ENCODE measurements around the gene OR2T27.
"Not testable (repeated sequence)": the region's sequence is repeated elsewhere in the genome, so short reads cannot be mapped to it uniquely, and the experiment has no call there.

The OR2T27 gene

GRCh38 chr1:248640906-248641305 lies 14.4 kb downstream of the OR2T27 start:
- DNase-seq (ENCODE audit: low read depth, low spot score) = not testable (repeated sequence)

DNA sequence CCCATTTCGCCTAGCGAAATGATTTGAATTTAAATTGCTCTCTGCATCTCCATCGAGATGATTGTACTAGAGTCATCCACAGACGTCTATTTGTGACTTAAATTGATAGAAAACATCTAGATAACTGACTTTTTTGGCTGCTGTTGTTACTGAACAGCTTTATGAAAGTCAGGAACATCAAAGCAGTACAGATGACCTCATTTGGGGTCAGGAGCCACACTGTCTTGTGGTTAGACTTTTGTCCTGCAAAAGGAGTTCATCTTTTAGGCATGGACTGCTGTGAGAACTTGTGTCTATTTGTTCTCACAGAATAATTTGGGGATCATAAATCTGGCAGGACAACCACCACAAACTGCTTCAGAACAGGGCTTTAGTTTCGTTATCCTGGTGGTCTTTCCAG lies 15.7 kb downstream of the OR2T27 start:
- DNase-seq (ENCODE audit: low read depth, low spot score) = not testable (repeated sequence)

DNA sequence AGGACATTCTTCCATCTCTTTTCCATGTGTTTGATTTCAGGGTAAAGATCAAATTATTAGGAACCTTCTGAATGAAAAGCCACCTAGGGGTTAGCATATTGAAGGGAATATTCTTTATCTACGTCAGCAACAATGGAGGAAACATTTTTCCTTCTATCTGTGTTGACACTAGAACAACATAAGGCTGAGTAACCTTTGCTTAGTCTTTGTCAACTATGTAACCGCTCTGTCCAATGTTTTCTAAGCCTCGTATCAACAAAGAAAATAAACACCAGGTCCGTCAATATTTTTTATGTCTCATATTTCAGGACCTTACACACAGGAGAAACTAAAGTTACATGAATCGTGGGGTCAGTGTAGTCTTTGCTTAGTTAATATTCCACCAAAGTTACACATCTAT lies 18.7 kb downstream of the OR2T27 start:
- not testable (repeated sequence) for DNase-seq (ENCODE audit: low read depth, low spot score)

DNA sequence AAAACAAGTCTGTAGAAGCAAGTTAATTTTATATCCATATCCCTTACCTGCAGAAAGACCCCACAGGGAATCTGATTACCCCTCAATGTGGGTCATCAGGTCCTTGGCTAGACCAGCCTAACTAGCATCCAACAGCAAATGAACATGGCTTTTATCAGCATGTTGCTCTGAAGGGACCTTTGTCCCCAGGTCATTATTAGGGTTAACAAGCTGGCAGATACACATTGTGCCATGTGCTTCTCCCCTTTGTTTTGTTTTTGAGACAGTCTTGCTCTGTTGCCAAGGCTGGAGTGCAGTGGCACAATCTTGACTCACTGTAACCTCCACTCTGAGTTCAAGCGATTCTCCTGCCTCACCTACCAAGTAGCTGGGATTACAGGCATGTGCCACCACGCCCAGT lies 20.3 kb downstream of the OR2T27 start, which contains the start of gene OR2T11:
Gene OR2T11 (minus strand): TSS at position 101 of the 400 bp plus-strand sequence. CDS start 7,963 bp downstream, outside the sequence.
- not testable (repeated sequence) for DNase-seq (ENCODE audit: low read depth, low spot score)

DNA sequence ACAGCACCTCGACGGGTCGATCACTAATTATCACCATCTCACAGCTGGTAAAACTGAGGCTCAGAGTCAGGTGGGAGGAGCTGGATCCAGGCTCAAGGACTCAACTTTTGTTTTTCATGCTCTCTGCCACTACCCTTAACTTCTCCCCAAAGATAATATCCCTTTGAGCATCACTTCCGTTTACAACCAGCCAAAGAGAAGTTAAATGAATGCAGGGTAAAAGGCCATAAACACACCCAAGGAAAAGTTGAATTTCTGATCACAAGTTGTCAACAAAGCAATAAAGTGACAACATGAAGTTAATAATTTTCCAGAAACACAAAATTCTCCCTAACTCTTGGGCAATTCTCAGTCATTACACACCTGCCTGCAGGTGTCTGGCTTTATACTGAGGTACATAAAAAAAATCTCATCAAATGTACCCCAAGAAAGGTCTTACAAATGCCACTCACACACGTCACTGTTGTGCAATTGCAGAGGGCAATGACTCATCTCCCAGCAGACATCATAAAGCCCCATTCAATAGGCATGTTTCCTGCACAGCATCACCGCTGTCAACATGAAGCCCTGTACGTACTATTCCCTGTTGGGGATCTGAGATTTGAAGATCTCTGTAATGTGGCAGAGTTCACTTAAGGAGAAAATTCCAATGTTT lies 23.8 kb downstream of the OR2T27 start:
- DNase-seq (ENCODE audit: low read depth, low spot score) = no peak

DNA sequence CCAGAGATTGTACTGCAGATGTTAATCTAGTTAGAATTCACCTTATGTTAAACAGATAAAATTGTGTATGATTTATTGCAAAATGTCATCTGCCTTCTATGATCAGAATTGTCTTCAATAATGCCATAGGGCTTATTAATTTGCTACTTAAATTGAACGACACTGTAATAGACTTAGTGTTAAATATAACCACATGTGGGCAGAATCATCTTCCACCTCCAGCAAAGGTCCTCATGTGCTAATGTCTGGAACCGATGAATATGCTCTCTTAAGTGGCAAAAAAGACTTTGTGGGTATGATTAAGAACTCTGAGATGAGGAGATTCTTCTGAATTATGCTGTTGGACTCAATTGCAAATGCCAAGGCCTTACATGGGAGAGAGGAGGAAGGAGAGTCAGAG lies 24.8 kb downstream of the OR2T27 start:
- no peak for DNase-seq (ENCODE audit: low read depth, low spot score)

DNA sequence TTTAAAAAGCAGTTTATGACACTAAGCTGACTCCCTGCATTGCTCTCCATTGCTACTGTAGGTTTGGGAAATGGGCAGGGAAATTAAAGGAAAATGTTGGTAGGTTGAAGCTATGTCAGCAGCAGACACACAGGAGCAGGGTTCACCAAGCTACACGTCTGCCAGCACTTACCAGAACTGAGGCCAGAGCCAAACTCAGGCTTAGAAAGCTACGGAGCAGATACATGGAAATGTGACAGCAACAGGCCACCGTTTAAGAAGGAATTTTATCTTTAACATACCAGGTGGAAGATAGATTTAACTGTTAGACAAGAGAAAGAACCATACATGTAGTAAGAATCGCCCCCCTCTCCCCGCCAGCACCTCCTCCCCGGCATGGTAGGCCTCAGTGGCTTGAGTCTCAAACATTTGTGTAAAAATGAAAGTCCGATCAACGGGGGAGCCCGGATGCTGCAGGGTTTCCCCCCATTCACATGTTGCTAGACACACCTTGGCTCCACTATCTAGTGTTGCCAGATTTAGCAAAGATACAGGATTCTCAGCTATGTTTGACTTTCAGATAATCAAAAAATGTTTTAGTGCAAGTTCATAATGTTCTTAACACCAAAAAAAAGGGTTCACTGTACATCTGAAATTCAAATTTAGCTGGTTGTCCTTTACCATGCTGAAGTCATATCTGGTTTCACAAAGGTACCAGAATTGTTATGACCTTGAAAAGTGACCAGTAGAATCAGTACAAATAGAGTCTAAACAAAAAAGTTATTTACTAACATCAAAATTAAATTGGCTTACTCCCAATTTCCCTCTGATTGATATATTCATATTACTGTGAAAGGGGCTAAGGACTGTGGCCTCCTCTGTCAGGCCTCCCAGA lies 27.1 kb downstream of the OR2T27 start:
- no peak for DNase-seq (ENCODE audit: low read depth, low spot score)

DNA sequence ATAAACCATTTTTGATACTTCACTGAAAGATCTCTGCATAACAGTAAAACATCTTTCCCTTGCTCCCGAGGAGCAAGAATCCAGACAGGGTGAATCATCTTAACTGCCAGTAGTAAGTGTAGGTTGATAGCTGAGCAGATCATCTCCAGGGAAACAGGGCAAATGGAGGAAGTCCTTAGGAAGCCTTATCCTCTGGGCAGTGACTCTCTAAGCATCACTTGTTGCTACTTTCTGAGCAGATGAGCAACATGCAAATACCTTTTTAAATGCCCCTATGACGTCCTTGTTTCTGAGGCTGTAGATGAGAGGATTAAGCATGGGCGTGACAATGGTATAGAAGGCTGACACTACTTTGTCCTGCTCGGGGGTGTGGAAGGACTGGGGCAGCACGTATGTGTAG lies 29.4 kb downstream of the OR2T27 start:
- no peak for DNase-seq (ENCODE audit: low read depth, low spot score)

GRCh38 chr1:248625166-248625565 lies 30.2 kb downstream of the OR2T27 start:
- no peak for DNase-seq (ENCODE audit: low read depth, low spot score)

DNA sequence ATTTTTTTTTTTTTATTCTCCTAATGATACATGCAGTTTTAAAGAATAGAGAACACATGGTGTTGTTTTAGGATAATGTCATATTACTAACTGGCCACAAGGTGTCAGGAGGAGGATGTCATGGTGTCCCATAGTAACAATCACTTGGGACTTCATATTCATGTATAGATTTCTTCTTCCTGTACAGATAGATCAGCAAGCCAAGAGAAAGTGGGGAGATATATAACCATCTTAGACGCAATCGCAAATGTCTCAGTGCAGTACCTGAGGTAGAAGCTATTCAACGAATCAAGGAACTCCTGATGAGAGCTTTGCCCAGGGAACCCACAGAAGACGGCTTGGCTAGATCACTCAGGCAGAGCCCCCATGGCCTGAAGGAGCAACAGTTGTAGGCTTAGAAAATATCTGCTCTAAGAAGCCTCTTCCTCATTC lies 32.7 kb downstream of the OR2T27 start:
- no peak for DNase-seq (ENCODE audit: low read depth, low spot score)

DNA sequence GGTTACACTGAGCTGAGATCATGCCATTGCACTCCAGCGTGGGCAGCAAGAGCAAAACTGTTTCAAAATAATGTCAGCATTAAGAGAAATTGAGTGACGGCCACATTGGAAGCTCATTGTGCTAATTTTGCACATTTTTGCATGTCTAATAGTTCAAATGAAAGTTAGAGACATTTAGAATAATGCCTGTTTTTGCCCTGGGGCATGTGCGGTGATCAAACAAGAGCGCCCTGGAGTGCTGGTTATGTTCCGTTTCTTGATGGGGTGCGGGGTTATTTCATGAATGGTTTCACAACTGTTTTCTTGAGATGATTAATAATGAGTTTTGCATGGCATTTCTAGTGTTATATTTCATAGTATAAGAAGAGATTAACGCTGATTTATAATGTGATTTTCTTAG lies 33.6 kb downstream of the OR2T27 start:
- DNase-seq (ENCODE audit: low read depth, low spot score) = no peak

DNA sequence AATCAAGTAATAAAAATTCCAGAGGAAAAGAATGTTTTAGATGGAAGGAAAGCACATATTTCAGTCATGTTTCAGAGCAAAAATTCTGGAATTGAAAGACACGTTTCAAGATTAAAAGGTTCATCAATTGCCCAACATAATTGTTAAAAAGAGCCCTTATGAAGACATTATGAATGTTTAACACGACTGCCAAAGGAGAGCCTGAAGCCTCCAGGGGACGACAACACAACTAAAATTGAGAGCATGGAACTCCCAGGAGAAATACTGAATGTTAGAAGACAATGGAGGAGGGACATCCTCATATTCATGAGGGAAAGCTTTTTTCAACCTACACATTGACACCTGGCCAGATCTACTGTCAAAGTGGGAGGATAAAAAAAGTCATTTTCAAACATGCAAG lies 36.5 kb downstream of the OR2T27 start:
- DNase-seq (ENCODE audit: low read depth, low spot score) = no peak

DNA sequence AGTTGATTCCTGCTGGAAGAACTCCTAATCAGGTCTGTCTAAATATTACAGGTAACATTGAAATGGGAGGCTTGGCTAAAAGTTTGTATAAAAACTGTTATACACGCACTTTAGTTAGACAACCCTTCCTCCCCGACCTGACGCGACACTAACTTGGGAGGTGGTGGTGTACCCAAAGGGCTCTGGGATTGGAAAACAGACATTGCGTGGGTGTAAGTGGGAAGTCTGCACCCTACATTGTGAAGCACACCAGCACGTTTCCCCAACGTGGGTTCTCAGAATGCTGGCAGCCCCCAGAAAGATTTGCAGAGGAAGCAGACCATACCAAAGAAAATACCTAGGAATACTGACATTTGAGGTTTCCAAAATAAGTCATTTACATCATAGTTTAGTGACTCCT lies 37.2 kb downstream of the OR2T27 start:
- DNase-seq (ENCODE audit: low read depth, low spot score) = no peak

DNA sequence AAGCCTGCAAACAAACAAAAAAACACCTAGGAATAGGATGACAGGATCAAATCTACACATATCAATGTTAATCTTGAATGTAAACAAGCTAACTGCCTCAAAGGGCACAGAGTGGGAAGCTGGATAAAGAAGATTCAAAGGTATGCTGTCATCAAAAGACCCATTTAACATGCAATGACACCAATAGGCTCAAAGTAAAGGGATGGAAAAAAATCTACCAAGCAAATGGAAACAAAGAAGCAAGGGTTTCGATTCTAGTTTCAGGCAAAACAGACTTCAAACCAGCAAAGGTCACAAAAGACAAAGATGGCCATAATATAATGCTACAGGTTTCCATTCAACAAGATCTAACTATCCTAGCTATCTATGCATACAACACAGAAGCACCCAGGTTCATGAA lies 41.6 kb downstream of the OR2T27 start:
- no peak for DNase-seq (ENCODE audit: low read depth, low spot score)

- no peak for DNase-seq (ENCODE audit: low read depth, low spot score)
These were observed 43.4 kb downstream of the OR2T27 start for GRCh38 chr1:248611883-248612414.

GRCh38 chr1:248610301-248610700 lies 45.0 kb downstream of the OR2T27 start:
- no peak for DNase-seq (ENCODE audit: low read depth, low spot score)

Data from smooth muscle cell of the brain vasculature (primary cell).